Fibroblast of skin of abdomen (primary cell): ENCODE data around the gene RGS17.
"Not testable (repeated sequence)": the region's sequence is repeated elsewhere in the genome, so short reads cannot be mapped to it uniquely, and the experiment has no call there.

Source experiments
- DNase-seq: peaks from one replicate; pipeline ENCODE4 v3.0.0-alpha.2; 2013

The RGS17 gene

GRCh38 chr6:152982904-152983636, 148.0 kb downstream of the RGS17 start, which contains the start of gene FBXO5:
Gene FBXO5, minus strand, starts transcription at chr6:152983041. Its CDS starts 82 bp downstream, at chr6:152982959.
- peak; percentile 99 for DNase-seq

DNA sequence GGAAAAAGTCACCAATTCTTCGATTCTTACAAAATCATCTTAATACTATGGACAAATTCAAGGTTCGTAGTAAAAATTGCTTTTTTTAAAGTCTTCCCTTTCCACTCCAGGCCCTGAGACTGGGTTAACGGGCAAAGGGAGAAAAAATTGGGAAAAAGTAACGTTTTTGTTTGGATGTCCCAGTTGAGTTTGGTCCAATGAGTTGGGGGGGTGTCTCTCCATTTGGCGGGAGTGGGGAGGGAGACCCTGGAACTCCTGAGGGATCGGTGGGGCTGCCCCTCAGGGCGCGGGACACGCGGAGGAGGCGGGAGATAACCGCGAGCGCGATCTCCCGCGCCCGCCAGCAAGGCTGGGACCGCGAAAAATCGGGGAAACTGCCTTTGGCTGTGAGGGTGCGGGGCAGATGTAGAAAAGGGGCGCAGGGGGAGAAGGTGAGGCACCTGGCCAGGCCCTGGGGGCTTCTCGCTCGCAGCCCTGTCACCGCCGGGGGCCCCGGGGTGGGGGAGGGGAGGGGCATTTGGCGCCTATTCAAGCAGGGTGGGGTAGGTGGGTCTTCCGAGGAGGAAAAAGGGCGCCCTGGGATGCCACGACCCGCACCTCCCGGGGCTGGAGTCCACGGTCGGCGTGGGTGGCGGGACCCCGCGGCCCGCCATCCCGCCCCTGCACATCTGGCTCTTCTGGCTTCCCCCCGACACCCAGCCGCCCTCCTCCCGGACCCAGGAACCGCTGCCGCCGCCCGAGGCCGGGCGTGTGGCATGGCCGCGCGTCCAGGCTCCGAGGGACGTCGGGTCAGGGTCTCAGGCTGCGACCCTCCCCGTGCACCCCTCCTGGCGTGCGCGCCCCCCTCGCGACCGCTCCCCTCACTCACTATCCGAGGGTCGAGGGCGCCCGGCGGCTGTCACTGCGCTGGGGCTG, 148.8 kb downstream of the RGS17 start:
- DNase-seq: no peak

GRCh38 chr6:152981219-152981618, 149.9 kb downstream of the RGS17 start:
- DNase-seq: no peak

- no peak for DNase-seq
Observed at GRCh38 chr6:152980656-152981055, 150.4 kb downstream of the RGS17 start.

GRCh38 chr6:152979116-152979515, 152.0 kb downstream of the RGS17 start:
- DNase-seq: no peak

DNA sequence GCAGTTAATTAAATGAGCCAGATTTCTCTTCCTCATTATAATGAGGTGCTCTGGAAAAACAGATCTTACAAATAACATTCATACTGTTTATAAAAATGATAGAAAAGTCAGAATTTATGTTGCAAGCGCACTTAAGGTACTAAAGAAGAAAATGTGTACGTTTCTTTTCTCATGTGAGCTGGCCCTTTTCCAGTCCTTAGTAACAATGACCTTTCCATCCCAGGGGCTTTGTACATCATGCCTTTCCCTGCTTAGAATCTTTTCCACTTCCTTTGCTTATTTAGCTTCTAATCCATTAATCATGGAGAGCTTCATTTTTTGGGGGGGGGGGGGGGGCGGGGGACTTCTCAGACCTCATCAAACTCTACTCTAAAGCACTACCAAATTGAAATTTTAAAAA, 153.0 kb downstream of the RGS17 start:
- no peak for DNase-seq

- DNase-seq: no peak
Observed at GRCh38 chr6:152977556-152977955, 153.5 kb downstream of the RGS17 start.

GRCh38 chr6:152976749-152977148, 154.3 kb downstream of the RGS17 start:
- DNase-seq: no peak

DNA sequence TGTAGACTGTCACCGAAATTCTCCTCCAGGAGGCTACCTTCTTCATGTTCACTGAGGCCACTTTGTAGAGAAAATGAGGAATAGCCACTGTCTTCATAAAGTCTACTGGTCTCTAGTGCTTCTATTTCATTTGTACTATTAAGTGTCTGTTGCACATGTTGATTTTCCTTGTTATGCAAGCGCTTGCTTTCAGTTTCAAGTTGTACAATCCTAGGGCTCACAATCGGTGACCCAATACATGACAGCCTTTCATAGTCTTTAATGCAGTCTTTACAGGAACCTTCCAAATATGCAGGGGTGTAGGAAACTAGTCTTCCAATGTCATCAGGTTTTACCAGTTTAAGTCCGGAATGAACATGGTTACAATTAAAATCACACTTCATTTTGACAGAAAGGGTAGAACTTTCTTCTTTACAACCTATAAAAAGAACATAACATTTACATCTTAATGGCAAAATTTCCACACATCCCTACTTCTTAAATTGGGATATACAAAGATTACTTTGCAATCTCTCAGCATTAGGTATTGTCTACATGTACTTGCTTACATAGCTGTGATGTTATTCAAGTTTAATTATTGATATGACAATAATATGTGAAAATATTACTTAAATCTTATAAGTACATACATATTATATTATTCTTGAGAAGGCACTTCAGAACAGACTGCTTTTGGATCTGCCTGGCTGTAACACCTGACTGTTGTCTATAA, 155.7 kb downstream of the RGS17 start:
- DNase-seq: no peak

DNA sequence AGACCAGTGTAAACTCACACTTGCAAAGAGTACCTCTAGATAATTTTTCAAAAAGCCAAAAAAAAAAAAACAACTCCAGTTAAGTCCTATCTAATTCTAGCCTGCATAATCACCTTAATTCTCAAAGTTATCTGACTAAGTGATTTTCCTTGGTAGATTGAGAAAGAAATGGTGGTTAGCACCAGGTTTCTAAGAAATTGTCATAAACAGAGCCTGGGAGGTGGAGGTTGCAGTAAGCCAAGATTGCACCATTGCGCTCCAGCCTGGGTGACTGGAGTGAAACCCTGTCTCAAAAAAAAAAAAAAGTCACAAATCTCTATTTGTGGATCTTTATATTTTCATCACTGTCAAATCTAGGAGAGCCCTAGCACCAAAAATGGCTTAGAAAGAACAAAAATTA, 157.2 kb downstream of the RGS17 start:
- no peak for DNase-seq

DNA sequence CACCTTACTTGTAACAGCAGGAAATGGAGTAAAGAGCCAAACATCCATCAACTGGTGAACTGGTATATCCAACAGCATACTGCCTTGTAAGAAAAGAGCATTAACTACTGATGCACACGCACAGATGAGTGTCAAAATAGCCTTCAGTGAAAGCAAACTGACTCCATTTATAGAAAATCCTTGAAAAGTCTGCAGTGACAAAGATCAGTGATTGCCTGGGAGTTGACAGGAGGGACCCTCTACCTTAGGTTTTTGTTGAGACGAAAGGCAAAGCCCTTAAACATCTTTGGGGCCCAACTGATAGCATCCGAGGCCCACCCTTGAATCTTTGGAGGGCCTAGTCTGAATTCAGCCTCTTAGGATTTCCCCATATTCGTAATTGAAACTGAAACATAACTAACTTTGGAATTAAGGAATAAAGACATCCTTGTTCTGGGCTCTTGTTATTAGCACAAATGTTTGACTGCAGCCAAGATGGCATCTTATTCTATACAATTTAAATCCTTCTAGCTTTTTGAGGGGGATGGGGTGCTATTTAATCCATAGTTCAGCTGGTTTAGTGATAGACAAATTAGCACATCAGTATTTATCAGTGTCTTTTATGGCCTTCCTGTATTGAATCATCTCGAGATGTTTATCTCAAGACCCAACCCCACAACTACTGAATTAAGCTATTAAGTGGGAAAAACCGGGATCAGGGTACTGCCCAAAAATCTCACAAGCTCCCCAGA, 161.2 kb downstream of the RGS17 start:
- DNase-seq: no peak

DNA sequence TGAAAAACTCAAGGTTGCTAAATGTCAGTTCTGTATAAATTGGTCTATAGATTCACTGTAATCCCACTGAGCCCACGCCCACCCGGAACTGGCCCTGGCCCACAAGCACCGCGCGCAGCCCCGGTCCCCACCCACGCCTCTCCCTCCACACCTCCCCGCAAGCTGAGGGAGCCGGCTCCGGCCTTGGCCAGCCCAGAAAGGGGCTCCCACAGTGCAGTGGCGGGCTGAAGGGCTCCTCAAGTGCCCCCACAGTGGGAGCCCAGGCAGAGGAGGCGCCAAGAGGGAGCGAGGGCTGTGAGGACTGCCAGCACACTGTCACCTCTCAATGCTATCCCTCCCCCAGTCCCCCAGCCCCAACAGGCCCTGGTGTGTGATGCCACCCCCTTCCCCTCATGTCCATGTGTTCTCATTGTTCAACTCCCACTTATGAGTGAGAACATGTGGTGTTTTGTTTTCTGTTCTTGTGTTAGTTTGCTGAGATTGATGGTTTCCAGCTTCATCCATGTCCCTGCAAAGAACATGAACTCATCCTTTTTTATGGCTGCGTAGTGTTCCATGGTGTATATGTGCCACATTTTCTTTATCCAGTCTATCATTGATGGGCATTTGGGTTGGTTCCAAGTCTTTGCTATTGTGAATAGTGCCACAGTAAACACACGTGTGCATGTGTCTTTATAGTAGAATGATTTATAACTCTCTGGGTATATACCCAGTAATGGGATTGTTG, 164.8 kb downstream of the RGS17 start:
- DNase-seq: not testable (repeated sequence)

GRCh38 chr6:152959333-152959732, 171.7 kb downstream of the RGS17 start:
- no peak for DNase-seq

DNA sequence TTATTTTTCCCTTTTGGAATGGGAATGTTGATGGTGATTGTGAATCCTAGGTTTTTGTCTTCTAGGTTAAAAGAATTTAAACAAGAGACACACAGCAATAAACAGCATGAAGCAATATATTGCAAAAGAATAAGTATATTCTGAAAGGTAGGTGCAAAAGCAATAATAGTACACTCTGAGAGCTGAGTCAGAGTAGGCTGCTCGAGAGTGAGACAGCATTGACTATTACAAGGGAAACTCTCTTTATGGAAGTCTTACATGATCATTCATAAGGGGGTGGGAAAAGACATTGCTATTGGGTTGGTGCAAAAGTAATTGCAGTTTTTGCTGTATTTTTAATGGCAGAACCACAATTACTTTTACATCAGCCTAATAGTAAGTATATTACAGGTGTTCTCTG, 173.3 kb downstream of the RGS17 start:
- no peak for DNase-seq
